HG03280 (cell line): ENCODE measurements around the gene AFAP1.

Source experiments
- ATAC-seq: cut with Tn5 transposase; IDR thresholded peaks from one replicate; pipeline ENCODE4 v1.9.1; 2021; ENCODE audit warnings: mild to moderate bottlenecking, moderate library complexity; ENCODE audit not compliant: unreplicated experiment

AFAP1 gene

DNA sequence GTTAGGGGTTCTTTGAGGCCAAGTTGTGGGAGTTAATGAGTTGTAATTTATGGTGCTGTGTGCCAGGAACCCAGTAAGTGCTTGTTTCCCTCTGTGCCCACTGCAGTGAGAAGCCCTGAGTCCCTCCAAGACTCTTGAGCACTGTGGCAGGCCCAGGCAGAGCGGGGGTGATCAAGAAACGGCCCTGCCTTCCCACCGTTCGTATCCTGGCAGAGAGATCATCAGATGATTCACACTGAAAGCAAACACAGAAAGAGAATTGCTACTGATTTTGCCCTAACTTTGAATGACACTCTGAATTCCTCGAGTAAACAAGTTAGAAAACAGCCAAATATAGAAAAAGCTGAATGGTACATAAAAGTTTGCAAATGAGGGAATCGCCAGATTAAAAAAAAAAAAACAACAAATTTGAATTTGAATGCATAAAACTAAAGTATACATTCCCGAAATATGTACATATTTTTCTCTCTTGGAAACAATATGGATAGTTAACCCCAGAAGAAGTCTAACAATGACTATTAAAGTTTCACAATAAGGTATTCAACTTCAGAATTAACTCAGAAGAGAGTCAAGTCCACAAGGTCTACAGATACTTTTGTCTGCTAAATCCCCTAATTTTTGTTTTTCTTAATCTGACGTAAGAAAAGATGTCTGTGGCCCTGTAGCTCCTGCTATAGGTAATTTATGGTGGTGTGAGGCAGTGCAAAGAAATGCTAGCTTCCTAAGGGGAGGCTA lies 71.8 kb downstream of the AFAP1 start:
- no peak for ATAC-seq

DNA sequence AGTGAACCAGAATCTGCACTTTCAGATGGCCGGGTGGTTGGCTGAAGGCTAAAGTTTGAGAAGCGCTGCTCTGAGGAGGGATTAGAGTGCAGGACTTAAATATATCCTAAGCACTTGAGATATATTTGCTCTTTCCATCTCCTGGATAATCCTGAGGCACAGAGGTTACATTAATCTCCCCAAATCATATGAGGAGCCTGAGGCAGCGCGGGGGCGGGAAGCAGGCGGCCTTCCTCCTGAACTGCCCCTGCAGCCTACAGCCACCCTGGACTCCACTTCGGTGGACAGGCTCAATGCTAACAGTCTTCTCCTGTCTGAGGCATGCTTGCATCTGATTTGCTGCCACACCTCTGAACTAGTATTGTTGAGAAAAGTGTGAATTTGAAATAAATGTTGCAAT lies 72.5 kb downstream of the AFAP1 start:
- no peak for ATAC-seq

DNA sequence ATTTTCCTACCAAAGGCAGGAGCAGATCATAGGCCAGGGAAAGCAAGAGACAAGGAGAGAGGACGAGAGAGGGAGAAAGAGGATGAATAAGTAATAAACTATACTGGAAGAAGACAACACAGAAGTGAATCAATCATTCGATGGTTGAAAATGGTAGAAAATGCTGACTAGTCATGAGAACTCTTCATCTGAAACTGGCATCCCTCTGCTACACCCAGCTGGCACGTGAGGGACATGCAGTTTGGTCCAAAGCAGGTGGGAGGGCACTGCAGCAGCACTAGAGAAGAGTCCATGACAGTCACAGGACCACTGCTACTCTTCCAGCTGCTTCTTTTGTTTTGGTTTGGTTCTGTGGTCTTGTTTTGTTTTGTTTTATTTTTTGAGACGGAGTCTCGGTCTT lies 74.1 kb downstream of the AFAP1 start:
- no peak for ATAC-seq

DNA sequence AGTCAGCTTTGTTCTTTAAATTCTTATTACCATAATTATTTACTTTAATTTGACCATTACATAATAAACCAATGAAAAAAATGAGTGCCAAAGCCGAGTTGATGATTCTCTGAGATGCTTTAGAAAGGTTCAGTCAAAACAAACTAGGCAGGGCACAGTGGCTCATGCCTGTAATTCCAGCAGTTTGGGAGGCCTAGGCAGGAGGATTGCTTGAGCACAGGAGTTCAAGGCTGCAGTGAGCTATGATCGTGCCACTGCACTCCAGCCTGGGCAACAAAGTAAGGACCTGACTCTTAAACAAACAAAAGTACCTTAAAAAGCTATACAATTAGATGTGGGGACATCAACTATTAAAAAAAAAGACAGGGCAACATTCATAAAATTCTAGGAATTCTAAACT lies 75.0 kb downstream of the AFAP1 start:
- ATAC-seq = no peak

DNA sequence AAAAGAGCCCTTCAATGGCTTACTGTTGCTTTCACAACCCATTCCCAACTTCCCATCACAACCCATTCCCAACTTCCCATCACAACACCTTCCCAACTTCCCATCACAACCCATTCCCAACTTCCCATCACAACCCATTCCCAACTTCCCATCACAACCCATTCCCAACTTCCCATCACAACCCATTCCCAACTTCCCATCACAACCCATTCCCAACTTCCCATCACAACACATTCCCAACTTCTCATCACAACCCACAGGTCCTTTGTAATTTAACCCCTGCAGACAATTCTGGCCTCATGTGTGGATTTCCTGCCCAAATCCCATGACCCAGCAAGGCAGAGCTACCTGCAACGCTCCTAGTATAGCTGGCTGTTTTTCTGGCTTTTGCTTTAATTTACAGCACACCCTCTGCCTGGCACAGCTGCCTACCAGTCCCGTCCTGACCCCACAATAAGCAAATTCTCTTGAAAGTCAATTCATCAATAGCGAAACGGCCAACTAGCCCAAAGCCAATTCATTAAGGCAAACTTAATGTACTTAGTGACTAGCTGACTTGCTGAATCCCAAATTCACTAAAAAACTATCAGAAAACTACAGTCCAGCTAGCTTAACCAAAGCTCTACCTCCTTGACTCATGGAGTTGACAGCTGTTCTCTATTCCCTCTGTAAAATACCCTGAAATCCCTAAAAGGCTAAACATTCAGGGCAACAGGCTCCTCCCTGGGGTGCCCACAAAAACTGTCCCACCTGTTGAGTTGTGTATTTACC lies 75.6 kb downstream of the AFAP1 start:
- ATAC-seq = no peak

DNA sequence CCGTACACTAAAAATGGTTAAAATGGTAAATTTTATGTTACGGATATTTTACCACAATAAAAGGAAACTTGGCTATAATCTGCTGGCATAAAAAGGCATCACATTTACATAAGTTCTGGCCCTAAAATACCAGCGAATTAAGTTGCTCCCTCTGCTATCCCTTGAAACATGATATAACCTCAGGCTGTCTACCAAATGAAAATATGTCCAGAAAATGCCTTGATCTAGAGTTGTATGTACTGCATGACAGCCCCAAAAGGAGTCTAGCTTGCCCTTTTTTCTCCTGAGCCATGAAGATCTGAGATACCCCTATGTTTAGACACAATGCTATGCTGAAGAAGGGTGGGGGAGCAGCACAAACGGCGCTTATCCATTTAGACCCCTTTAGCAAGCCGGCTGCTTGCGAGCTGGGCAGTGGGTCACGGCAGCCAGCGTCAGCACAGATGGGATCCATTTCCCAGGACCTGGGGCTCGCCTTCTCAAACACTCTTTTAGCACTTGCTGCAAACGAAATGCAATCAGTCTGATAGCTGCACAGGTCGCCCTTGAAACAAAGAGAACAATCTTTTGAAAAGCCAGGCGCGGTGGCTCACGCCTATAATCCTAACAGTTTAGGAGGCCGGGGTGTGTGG lies 77.0 kb downstream of the AFAP1 start:
- no peak for ATAC-seq

DNA sequence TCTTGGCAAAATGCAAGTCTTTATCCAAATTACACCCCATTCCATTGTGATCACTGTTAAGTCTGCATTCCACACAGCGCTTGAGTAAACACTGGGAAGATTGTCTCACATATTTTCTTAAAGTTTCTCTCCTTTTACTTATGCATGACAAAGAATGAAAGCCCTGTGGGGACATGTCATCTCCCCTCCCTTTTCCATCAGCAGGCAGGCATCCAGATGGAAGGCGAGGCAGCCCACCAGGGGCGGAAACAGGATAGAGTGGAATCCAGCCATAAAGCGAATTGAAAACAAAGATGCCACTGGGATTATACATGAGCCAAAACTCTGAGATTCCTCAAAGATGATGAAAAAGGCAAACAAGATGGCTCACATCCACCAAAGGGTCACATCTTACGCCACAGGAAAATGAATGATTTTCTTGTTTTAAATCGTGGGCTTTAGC lies 78.2 kb downstream of the AFAP1 start:
- ATAC-seq = no peak

DNA sequence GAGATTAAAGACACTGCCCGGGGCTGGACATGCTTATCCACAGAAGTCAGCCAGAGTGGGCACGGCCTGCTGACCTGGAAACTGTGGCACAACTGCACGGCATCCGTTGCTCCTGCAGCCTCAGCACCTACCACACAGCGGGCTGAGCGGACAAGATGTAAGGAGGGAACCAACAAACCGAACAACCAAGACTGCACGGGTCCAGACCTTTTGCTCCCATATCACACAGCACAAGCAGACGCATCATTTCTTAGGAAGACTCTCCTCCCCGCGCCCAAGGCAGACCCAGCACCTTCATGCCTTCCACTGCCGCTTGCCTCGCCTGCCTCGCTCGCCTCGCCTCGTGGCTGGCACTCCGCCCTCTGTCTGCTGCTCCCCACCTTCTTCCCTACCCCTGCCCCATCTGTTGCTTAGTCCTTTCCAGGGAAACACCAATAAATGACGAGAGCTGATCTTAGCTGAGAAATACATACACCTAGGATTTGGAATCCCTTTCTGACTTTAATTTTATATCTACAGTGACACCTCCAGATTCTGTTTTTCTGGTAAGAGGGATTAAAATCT lies 79.0 kb downstream of the AFAP1 start:
- ATAC-seq = no peak

DNA sequence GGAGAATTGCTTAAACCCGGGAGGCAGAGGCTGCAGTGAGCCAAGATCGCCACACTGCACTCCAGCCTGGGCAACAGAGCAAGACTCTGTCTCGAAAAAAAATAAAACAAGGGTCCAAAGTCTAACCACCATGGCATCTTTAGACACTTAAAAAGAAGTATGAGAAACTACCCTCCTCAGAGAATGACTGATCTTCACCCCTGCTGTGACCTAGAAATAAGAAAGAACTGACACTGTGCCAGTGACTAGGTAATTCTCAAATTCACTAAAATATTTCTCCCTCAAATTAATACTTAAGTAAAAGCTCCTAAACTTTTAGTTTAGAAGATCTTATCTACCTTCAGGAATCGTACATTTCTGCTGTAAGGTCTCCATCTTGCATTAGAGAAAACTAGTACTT lies 80.3 kb downstream of the AFAP1 start:
- ATAC-seq = no peak

DNA sequence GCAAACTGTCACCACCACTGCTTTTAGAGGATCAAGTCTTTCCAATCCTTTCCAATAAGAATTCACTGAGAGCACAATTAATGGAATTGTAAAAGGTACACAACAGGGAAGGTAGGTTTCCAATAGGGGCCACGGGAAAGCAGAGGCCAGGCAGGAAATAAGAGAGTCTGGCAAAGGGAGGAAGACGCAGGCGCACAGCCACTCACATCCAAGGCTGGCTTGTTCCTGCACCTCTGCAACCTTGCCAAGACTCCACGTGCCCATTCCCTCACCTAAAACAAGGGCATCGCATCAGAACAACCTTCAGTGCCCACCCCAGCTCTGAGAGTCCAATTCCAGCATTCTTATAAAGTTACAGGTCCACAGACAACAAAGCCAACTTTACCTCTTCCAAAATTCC lies 81.2 kb downstream of the AFAP1 start:
- ATAC-seq = no peak

DNA sequence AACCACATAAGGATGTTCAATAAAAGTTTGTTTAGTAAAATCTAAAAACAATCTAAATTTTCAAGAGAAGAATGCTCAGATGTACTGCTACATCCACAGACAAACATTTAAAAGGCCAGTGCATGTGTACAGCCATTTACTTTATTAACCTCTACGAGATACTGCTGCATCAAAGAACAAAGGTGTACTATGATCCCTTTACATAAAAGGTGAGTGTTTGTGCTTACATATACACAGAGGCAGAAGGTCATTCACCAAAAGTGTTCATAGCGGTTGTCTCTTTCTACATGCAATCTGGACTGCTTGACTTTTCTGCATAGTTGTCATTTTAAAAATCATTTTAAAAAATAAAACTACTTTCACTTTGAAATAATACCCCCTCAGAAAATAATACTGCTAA lies 81.7 kb downstream of the AFAP1 start:
- no peak for ATAC-seq

DNA sequence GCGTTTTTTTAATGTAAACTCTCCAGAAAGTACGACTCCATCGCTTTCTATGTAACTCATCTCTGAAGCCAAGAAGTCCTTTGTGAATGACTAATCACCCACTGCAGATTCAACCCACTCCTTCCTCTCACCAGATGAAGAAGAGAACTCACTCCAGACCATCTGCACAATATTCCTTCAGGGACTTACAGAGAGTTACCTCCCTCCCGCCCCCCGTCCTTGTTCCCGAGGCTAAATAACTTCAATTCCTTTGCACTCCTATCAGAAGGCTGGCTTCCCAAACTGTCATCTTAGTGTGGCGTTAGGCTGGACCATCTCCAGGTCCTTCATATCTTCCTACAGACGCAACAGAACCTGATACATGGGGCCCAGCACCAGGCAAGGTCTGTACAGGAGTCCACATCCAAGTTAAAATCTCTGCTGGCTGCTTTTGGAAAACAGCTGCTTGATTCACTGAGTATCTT lies 82.4 kb downstream of the AFAP1 start:
- no peak for ATAC-seq

DNA sequence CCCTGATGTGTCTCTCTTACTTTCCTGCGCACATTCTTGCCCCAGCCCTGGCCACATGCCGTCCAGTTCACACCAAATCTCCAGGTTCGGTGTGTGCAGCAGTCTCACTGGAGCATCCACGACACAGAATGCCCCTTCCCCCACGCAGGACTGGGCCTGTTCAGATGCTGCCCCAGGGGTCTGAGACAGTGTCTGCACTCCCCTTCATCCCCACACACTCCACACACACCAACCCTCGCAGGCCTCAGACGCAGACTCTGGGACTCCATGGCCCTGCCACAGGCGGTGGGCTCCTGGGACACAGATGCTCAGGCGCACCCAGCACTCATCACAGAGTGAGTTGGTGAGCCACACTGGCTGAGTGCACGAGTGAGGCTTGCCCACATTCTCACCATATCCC lies 83.9 kb downstream of the AFAP1 start:
- no peak for ATAC-seq

DNA sequence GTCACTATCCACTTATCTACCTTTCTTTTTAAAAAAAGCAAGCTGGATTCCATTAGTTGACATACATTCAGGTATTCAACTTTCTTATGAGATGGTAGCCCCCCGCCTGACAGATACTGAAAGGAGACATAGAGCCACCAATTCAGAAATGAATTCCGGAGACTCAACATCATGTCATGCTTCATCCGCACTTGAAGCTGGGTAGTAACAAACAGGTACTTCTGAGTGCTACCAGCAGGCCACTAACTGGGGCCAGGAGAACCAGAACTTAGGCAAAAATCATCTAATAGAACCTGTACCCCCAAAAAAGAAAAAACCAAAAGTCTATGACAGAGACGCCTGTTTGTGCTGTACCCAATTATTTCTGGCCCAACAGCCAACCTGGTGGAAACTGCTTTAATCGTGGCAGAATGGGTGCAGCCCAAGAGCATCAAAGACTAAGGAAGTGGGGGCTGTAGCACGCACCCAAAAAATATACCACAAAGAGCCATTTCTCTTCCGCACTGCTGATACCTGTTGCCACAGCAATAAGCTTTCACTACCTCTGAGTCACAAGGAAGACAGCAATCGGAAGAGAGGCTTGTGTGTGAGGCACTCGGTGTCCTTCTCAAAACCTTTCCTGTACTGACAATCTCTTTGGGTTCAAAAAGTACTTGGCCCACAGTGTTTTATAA lies 84.8 kb downstream of the AFAP1 start:
- no peak for ATAC-seq

DNA sequence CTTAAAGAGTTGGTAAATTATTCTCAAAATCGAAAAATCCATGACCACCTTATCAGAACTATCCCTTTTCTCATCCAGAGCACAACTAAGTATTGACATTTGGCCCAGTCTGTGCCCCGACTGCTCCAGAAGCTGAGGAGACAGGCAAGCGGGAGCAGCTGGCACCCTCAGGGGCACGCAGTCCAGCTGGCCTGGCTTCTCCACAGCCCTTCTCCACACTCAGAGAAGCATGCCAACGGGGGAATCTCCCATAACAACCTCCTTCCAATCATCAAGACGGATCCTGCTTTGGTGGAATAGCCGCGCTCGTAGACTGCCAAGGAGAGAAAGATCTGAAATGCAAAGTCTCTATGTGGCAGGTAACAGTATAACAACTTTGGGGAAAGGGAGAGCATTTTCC lies 85.4 kb downstream of the AFAP1 start:
- ATAC-seq = no peak

DNA sequence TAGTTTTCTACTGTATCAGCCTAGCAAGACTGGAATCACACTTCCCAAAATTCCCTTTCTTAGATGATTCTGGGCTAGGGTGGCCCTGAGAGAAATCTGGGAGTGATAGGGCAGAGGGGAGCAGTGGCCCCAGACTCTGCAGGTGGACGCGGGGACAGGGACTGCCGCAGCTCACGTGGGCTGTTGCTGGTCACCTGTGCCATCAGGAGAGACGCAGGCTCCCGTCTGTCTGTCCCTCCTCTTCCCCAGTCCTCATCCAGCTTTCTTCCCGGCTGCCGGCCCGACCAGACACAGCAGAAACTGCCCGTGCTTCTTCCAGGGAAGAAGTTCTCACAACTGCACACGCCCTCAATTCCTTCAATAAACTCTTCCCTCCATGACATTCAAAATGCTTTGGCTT lies 86.4 kb downstream of the AFAP1 start:
- ATAC-seq = no peak

DNA sequence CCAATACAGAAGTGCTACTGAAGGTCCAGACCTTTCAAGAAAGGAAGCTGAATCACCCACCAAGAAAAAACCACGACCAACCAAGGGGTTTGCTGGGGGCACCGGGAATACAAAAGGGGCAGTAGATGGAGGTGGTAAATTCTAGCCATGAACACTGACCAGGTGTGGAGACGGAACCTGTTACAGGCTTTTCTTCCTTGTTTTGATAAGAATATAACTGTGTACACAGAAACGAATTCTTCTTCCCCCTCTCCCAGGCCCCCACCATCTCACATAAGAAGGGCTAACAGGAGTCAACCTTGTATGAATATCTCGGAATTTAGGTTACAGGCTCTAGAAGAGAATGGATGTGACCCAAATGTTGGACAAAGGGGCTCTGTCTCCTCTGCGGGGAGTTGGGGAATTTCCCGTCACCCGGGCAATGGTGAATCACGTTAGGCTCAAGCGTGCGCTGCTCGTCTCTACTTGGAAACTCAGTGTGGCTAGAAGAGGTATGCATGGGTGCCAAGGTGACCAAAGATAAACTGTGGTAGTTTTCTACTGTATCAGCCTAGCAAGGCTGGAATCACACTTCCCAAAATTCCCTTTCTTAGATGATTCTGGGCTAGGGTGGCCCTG lies 87.0 kb downstream of the AFAP1 start:
- no peak for ATAC-seq

DNA sequence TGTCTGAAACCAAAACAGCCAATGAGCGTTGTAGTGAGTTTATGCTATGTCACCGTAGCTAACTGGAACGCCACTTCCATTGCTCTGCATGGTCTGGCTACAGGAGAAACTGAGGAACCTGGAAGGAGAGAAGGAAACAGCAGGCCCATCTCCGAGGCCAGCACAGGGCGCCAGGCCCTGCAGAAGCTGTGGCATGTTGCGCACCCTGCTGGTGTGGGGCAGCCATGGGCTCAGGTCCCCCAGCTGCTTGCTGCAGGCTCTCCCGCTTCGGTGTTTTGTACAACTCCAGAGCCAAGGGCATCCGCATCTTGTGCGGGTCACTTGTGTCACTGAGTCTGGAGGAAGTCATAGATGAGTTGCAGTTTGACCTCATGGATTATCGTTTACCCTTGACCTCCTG lies 89.2 kb downstream of the AFAP1 start:
- no peak for ATAC-seq

DNA sequence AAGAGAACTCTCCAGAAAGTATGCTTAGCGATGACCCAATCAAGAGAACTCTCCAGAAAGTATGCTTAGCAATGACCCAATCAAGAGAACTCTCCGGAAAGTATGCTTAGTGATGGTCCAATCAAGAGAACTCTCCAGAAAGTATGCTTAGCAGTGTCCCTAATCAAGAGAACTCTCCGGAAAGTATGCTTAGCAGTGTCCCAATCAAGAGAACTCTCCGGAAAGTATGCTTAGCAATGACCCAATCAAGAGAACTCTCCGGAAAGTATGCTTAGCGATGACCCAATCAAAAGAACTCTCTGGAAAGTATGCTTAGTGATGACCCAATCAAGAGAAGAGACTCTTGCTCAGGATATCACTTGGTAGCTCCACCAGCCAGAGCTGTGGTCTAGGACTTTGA lies 92.5 kb downstream of the AFAP1 start:
- no peak for ATAC-seq

DNA sequence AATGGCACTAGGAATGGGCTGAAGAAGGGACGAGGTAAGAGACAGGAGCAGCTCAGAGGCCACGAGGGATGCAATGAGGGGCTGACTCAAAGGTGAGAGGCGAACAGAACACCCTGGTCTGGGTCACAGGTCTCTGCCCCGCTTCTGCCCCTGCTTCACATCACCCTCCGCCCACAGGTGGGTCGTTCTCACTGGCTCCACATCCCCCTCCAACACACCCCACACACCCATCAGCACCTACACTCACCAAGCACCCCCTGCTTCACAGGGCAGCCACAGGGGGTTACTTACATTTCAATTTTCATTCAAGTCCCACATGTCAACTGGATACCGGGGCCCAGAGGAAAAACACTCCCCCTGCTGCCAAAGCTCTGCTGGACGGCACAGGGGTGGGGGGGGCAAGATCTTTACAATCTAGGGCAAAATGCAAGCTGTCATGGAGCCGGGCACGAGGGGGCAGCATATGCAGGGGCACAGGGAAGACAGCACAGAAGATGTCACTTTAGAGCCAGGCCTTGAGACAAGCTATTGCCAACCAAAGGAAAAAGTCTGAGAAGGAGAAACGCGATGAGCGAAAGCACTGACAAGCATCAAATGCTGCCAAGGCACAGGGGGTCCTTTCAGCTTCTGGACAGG lies 94.0 kb downstream of the AFAP1 start:
- ATAC-seq = no peak
